ENCODE results near the gene ATRIP.

The ATRIP gene

DNA sequence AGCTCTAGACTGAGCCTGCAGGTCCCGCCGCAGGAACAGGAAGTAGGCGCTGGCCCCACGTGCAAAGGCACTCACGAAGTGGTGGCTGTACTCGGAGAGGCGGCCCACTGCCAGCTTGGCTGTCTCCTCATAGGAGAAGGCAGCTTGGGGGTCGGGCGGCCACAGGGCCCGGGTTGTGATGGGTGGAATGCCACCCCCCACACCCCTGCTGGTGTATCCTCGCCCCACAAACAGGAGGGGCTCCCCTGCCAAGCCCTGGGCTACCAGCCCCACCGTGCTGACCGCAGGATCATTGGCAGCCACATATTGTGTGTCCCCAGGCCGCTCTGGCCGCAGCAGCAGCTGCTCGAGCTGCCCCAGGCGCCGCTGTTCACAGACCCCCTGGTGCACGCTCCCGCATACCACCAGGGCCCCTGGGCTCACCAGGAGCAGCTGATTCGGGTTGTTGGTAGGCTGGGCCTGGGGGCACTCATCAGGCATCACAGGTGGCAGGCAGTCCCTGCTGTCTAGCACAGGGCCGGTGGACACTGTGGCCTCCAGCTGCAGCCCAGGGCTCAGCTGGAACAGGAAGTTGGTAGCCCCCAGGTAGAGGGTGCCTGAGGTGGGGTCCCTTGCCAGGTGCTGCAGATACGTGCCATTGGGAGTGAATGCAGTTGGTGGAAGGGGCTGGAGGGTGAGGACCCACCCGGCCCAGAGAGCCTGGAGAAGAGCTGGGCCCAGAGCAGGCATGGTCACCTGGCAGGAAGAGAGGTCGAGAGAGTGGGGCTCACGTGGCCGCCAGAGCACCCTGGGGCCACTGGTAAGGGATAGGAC lies 22.4 kb upstream of the ATRIP start:
- H3K4me3 ChIP-seq (replicated peaks; ENCODE audit: low read depth, low read length), result no peak overlapping the region
- TF ChIP-seq, protein P1, sequence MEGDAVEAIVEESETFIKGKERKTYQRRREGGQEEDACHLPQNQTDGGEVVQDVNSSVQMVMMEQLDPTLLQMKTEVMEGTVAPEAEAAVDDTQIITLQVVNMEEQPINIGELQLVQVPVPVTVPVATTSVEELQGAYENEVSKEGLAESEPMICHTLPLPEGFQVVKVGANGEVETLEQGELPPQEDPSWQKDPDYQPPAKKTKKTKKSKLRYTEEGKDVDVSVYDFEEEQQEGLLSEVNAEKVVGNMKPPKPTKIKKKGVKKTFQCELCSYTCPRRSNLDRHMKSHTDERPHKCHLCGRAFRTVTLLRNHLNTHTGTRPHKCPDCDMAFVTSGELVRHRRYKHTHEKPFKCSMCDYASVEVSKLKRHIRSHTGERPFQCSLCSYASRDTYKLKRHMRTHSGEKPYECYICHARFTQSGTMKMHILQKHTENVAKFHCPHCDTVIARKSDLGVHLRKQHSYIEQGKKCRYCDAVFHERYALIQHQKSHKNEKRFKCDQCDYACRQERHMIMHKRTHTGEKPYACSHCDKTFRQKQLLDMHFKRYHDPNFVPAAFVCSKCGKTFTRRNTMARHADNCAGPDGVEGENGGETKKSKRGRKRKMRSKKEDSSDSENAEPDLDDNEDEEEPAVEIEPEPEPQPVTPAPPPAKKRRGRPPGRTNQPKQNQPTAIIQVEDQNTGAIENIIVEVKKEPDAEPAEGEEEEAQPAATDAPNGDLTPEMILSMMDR (IDR thresholded peaks at IDR 0.05; ENCODE audit: low read depth, low read length, missing control alignments), result no peak
- no peak for DNase-seq (ENCODE audit: extremely low read depth, low read depth)

DNA sequence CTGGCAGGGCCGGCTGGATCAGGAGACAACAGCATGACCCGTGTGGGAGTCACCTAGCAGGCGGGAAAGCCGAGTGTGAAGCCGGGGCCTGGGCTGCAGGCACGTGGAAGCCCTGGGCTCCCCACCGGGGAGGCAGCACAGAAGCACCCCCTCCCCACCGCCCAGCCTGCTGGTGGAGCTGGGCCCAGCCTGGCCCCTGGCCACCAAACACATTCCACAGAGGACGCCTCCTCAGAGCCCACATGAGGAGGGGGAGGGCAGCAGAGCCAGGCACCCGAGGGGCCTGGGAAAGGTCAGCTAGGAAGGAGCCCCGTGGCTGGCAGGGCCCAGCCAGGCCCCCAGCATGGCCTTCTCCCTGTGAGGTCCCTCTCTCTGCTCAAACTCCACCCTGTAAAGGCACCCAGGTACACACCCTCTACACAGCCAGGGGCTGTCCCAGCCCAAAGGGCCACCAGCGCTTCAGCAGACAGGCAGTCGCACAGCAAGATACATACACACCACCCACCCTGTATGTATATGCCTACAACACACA lies 21.2 kb upstream of the ATRIP start:
- no peak overlapping the region for H3K4me3 ChIP-seq (replicated peaks; ENCODE audit: low read depth, low read length)
- DNase-seq (ENCODE audit: extremely low read depth, low read depth), result no peak
- TF ChIP-seq, protein P1 (IDR thresholded peaks at IDR 0.05; ENCODE audit: low read depth, low read length, missing control alignments), result no peak

DNA sequence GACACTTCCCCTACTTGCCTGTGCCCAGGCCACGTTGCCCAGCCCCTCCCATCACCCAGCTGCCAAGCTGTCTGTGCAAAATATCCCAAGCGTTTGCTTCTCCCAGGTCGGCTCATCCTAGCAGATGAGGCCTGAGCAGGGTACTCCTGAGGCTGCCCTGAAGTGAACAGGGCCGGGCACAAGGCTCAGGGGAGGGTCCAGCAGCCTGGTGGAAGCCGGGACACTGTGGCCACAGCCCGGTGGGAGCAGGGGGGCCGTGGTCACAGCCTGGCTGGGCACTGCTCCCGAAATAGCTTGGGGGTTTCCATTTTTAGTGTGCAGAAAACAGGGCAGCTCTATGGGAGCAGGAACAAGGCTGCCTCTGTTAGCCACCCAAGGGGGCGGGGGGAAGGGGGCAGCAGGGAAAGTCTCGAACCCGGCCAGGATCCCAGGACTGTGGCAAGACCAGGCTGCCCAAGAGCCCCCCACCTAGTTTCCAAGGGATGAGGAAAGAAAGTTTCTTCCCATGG lies 20.1 kb upstream of the ATRIP start:
- H3K4me3 ChIP-seq (replicated peaks; ENCODE audit: low read depth, low read length), result no peak overlapping the region
- DNase-seq (ENCODE audit: extremely low read depth, low read depth), result no peak
- TF ChIP-seq, protein P1 (IDR thresholded peaks at IDR 0.05; ENCODE audit: low read depth, low read length, missing control alignments), result no peak

DNA sequence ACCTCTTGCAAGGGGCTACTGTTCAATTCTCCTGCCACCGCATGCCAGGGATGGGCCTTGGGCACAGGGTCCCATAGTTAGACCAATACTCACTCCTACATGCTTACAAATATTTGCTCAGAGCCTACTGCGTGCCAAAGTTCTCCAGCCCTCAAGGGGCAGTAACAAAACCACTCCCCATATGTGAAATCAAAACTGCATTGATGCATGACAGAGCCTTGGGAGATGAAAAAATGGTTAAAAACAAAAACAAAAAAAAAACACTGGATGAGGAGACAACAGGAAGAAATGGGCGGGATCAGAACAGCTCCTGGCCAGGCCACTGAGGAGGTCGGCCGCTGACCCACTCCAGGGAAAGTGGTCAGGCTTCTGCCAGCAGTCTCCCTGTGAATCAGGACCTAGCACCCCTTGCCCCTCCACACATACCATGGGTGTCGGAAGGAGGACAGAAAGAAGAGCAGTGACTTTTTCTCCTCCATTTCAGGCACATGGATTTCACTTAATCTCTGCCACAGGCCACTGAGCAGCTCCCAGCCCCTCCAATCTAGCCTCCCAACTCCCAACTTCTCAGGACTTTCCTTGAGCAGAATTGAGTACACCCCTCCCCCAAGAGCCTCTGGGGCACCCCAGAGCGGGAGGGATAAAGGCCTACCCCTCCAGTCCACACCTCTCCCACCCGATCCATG lies 19.4 kb upstream of the ATRIP start:
- DNase-seq (ENCODE audit: extremely low read depth, low read depth), result no peak
- H3K4me3 ChIP-seq (replicated peaks; ENCODE audit: low read depth, low read length), result no peak overlapping the region
- TF ChIP-seq, protein P1 (IDR thresholded peaks at IDR 0.05; ENCODE audit: low read depth, low read length, missing control alignments), result no peak

DNA sequence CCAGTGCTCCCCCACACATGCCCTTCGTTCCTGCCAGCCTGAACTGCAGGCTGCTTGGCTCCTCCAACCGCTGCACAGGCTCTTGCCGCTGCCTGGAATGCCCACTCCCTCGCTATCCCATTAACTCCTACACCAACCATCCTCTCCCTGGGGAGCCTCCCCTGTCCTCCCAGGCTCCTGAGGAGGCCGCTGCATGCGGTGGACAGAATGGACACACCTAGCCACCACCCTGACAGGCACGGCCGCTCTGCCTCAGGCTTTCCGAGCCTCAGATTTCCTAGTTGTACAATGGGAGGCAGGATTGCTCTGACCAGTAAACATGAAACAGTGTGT lies 18.9 kb upstream of the ATRIP start:
- DNase-seq (ENCODE audit: extremely low read depth, low read depth), result no peak
- TF ChIP-seq, protein P1 (IDR thresholded peaks at IDR 0.05; ENCODE audit: low read depth, low read length, missing control alignments), result no peak
- H3K4me3 ChIP-seq (replicated peaks; ENCODE audit: low read depth, low read length), result no peak overlapping the region

DNA sequence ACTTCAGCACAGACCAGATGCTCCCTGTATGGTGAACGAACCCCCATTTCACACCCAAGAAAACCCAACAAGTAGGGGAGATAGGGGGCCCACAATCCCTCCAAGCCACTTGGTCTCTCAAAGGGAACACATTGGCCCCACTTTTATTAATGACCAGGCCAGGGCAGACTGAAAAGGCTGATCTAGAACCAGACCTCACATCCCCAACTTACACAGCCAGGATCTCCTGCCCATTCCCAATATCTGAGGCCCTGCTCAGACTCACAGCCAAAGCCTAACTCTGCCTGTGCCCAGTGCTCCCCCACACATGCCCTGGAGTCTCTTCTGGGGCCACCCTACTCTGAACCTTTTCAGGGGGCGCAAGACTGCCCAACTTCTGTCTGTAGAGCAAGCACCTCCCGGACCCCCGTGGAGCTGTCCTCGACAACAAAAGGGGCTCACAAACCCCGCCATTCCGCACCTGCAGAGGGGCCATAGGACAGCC lies 18.4 kb upstream of the ATRIP start:
- H3K4me3 ChIP-seq (replicated peaks; ENCODE audit: low read depth, low read length), result peak overlapping the region; percentile 59
- DNase-seq (ENCODE audit: extremely low read depth, low read depth), result no peak
- TF ChIP-seq, protein P1 (IDR thresholded peaks at IDR 0.05; ENCODE audit: low read depth, low read length, missing control alignments), result no peak

All from HFF-Myc (cell line).